MCF 10A (cell line): ENCODE measurements around the gene ELMO1. TPM values are rescaled to one million over a fixed set of nuclear protein-coding genes. Genes with fewer than 3 reads are reported as not detected.

Source experiments
- BruUV-seq: library from RNA; stranded (reverse); fragments of 400-500 nt; replicated peaks from 2 replicates; lab custom pipeline; 2021; lab: Mats Ljungman, UMichigan
- CTCF ChIA-PET: fragments of 300-600 bp; sonication (Branson Sonifier 250); formaldehyde crosslinking; extraction: SDS; loops from one replicate; lab custom pipeline; 2021; ENCODE audit warnings: antibody characterized with exemption, inconsistent platforms; lab: Yijun Ruan, JAX
- POLR2A ChIA-PET: fragments of 300-600, 350-650 bp; sonication (Branson Sonifier 250); formaldehyde crosslinking; extraction: SDS; loops from one replicate; lab custom pipeline; 2020; ENCODE audit warnings: antibody characterized with exemption, inconsistent platforms; lab: Yijun Ruan, JAX
- DNase-seq: peaks from one replicate; pipeline ENCODE4 v3.0.0-alpha.2; 2018; ENCODE audit not compliant: unreplicated experiment
- H3K27ac Mint-ChIP-seq: one replicate; pipeline ENCODE4 v1.8.0; 2022; ENCODE audit warnings: mild to moderate bottlenecking, low read depth, mixed read lengths; ENCODE audit not compliant: unreplicated experiment
- H3K27me3 Mint-ChIP-seq: one replicate; pipeline ENCODE4 v1.8.0; 2022; ENCODE audit warnings: mixed read lengths; ENCODE audit not compliant: insufficient read depth, unreplicated experiment
- H3K36me3 Mint-ChIP-seq: one replicate; pipeline ENCODE4 v1.8.0; 2022; ENCODE audit warnings: mild to moderate bottlenecking, moderate library complexity, mixed read lengths; ENCODE audit not compliant: insufficient read depth, unreplicated experiment
- H3K4me1 Mint-ChIP-seq: one replicate; pipeline ENCODE4 v1.8.0; 2022; ENCODE audit warnings: mixed read lengths; ENCODE audit not compliant: insufficient read depth, unreplicated experiment
- H3K4me3 Mint-ChIP-seq: one replicate; pipeline ENCODE4 v1.8.0; 2022; ENCODE audit warnings: mild to moderate bottlenecking, moderate library complexity, mixed read lengths; ENCODE audit not compliant: unreplicated experiment
- H3K9me3 Mint-ChIP-seq: one replicate; pipeline ENCODE4 v1.8.0; 2022; ENCODE audit warnings: mixed read lengths; ENCODE audit not compliant: unreplicated experiment
- CTCF ChIP-seq: fragments of 200-600 bp; IDR thresholded peaks from one replicate; pipeline ENCODE4 v1.8.0; 2022; ENCODE audit warnings: antibody characterized with exemption, mild to moderate bottlenecking; ENCODE audit not compliant: unreplicated experiment
- intact Hi-C: fragments of 100-400 bp; cut with micrococcal nuclease; formaldehyde crosslinking; loops from 2 replicates; pipeline ENCODE4 v1.14.1; 2022
- total RNA-seq: library from RNA; stranded (reverse); gene quantifications from 2 replicates; pipeline ENCODE4 v1.2.3, GENCODE V29; 2022

The ELMO1 gene
- total RNA-seq, 1 experiment from 2014 or later: 0.30 TPM

- H3K27ac Mint-ChIP-seq: no peak overlapping the region
- ChIA-PET POLR2A (no interaction called here), CTCF (interaction anchor here (0.6 to 1.6 kb wide), 2 partner anchors 236 to 923 kb away, joined by 3 to 4 read pairs; no protein-coding TSS in a partner anchor)
- H3K36me3 Mint-ChIP-seq: no peaks in the 10 kb centered on the region
- H3K4me3 Mint-ChIP-seq: no peak overlapping the region
- no TSS peak for BruUV-seq
- H3K9me3 Mint-ChIP-seq: no peaks in the 10 kb centered on the region
- H3K27me3 Mint-ChIP-seq: no peaks in the 10 kb centered on the region
- intact Hi-C loops: no loop called here
- no peak for DNase-seq
- H3K4me1 Mint-ChIP-seq: peaks cover 11% of the 10 kb centered on the region
- TF ChIP-seq CTCF: no peak
These were observed 189.3 kb downstream of the ELMO1 start for GRCh38 chr7:37259319-37259821.

- Mint-ChIP-seq H3K9me3 (no peaks in the 10 kb centered on the region), H3K27ac (no peak overlapping the region), H3K27me3 (no peaks in the 10 kb centered on the region), H3K4me3 (no peak overlapping the region), H3K4me1 (peaks cover 11% of the 10 kb centered on the region), H3K36me3 (no peaks in the 10 kb centered on the region)
- ChIA-PET POLR2A (no interaction called here), CTCF (no interaction called here)
- intact Hi-C loops: no loop called here
- no TSS peak for BruUV-seq
- no peak for DNase-seq
- no peak for TF ChIP-seq CTCF
These were observed 192.0 kb downstream of the ELMO1 start for GRCh38 chr7:37256631-37257030.

- no peaks in the 10 kb centered on the region for H3K9me3 Mint-ChIP-seq
- intact Hi-C loops: no loop called here
- no peak for TF ChIP-seq CTCF
- no TSS peak for BruUV-seq
- H3K4me1 Mint-ChIP-seq: peaks cover 11% of the 10 kb centered on the region
- no peaks in the 10 kb centered on the region for H3K36me3 Mint-ChIP-seq
- no peak overlapping the region for H3K4me3 Mint-ChIP-seq
- H3K27ac Mint-ChIP-seq: no peak overlapping the region
- no peak for DNase-seq
- ChIA-PET POLR2A (no interaction called here), CTCF (interaction anchor here (0.6 kb wide), 1 partner anchor 1251 kb away, joined by 4 read pairs; no protein-coding TSS in a partner anchor)
- no peaks in the 10 kb centered on the region for H3K27me3 Mint-ChIP-seq
These were observed 193.2 kb downstream of the ELMO1 start for GRCh38 chr7:37255327-37255944.

GRCh38 chr7:37251222-37251621, 197.4 kb downstream of the ELMO1 start:
- BruUV-seq: no TSS peak

More at GRCh38 chr7:37251222-37251621, 197.4 kb downstream of the ELMO1 start:
- no peaks in the 10 kb centered on the region for H3K36me3 Mint-ChIP-seq
- no peak for TF ChIP-seq CTCF
- DNase-seq: no peak
- POLR2A ChIA-PET: no interaction called here
- no peaks in the 10 kb centered on the region for H3K27me3 Mint-ChIP-seq
- no peak overlapping the region for H3K4me3 Mint-ChIP-seq
- no peaks in the 10 kb centered on the region for H3K9me3 Mint-ChIP-seq
- intact Hi-C loops: no loop called here
- CTCF ChIA-PET: interaction anchor here (0.7 to 1.3 kb wide), 2 partner anchors 17 to 293 kb away, joined by 3 read pairs; no protein-coding TSS in a partner anchor
- H3K27ac Mint-ChIP-seq: no peak overlapping the region
- H3K4me1 Mint-ChIP-seq: peaks cover 10% of the 10 kb centered on the region
